8988T (cell line): ENCODE data around the gene AGPAT3.
A peak's percentile ranks its signal among the peaks of the same experiment; 100 is the strongest.

Source experiments
- DNase-seq: peaks from one replicate; pipeline ENCODE4 v3.0.0; 2011

AGPAT3 gene

DNA sequence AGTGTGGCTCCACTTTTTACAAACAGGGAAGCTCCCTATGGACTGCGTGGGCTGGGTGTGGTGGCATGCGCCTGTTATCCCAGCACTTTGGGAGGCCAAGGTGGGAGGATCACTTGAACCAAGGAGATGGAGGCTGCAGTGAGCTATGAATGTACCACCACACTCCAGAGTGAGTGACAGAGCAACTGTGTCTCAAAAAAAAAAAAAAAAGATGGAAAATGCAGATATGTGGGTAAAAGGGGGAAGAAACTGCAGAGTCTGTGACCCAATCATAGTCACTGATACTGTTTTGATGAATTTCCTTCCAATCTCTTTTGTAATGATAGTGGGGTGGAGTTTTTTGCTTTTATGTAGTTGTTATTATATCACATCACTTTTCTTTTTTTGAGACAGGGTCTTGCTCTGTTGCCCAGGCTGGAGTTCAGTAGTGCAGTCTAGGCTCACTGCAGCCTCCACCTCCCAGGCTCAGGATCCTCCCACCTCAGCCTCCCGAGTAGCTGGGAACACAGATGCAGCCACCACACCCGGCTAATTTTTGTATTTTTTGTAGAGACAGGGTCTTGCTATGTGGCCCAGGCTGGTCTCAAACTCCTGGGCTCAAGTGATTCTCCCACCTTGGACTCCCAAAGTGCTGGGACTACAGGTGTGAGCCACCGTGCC lies 138.4 kb downstream of the AGPAT3 start:
- DNase-seq: no peak

DNA sequence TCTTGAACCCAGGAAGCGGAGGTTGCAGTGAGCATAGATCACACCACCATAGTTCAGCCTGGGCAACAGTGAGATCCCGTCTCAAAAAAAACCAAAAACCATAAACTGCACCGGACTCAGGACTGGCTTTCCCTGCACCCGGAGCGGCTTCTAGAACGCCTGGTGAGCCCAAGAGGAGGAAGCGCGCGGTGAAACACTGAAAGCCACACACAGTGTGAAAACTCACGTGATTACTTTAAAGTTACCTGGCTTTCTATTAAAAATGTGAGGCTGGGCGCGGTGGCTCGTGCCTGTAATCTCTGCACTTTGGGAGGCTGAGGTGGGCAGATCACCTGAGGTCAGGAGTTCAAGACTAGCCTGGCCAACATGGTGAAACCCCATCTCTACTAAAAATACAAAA lies 140.0 kb downstream of the AGPAT3 start:
- DNase-seq: no peak

DNA sequence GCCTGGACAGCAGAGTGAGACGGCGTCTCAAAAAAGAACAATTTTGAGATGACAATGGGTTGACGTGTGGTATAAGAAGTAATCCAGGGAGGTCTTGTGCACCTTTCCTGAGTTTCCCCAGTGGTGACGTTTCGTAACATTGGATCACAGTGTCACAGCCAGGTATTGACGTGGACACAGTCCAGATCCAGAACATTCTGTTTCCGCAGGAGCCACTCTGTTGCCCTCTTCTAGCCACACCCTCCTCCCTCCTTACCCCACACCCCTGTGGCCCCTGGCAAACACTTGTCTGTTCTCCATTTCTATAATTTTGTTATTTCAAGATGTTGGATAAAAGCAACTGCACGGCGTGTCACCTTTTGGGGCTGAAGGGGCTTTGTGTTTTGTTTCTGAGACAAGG lies 140.6 kb downstream of the AGPAT3 start:
- no peak for DNase-seq

DNA sequence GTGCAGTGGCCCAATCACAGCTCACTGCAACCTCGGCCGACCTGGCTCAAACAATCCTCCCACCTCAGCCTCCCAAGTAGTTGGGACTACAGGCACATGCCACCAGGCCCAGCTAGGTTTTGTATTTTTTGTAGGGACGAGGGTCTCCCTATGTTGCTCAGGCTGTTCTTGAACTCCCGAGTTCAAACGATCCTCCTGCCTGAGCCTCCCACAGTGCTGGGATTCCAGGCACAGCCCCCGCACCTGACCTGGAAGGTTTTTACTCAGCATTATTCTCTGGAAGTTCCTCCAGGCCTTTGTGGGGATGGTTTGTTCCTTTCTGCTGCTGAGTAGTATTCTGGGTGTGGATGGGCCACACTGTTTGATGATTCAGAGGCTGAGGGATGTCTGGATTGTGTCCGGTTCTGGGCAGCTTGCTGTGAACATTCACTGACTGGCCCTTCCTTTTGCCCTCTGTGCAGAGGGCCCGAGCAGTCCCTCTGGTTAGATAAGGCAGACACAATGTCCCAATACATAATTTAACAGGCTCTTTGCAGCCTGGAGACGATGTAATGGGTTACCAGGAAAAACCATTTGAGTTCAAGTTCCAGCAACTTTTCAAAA lies 141.1 kb downstream of the AGPAT3 start:
- DNase-seq: no peak

DNA sequence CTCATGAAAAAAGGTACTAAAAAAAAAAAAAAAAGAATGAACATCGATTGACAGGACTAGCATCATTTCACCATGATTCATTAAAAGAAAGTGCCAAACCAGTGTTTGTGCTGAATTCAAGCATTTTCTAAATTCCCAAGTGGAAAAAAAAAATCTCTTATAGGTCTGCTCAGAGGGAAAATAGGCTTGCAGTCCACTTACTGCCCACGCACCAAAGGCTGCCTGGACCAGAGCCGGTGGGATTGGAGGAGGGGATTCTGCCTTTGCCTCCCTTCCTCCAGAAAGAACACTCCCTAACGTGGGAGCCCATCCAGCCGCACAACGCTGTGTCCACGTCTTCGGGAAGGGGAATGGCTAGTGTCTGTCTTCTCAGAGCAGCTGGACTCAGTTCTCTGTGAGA lies 141.6 kb downstream of the AGPAT3 start:
- no peak for DNase-seq

DNA sequence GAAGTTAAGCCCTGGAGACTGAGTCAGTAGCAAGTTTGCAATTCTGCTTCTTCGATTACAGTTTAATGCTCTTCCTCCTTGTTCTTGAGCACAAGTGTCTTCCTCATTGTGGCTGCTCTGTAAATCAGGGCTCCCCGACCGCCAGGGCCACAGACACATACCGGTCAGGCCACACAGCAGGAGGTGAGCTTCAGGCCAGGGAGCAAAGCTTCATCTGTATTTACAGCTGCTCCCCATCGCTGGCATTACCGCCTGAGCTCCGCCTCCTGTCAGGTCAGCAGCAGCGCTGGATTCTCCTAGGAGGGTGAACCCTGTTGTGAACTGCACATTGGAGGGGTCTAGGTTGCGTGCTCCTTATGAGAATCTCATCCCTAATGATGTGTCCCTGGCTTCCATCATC lies 145.4 kb downstream of the AGPAT3 start:
- no peak for DNase-seq

DNA sequence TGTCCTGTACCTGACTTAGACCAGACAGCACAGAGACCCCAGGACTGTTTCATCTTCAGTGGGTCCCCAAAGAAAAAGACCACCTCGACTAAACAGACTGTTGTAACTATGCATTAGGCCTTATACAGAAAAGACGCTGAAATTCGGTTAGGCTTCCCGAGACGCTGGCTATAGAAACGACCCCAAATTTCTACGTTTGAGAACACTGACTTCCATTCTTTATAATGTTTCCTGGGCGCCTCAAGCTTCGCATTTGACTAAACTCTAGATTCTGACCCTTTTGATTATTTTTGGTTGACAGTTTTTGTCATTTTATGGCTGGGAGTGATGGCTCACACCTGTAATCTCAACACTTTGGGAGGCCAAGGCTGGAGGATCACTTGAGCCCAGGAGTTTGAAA lies 146.1 kb downstream of the AGPAT3 start:
- no peak for DNase-seq

DNA sequence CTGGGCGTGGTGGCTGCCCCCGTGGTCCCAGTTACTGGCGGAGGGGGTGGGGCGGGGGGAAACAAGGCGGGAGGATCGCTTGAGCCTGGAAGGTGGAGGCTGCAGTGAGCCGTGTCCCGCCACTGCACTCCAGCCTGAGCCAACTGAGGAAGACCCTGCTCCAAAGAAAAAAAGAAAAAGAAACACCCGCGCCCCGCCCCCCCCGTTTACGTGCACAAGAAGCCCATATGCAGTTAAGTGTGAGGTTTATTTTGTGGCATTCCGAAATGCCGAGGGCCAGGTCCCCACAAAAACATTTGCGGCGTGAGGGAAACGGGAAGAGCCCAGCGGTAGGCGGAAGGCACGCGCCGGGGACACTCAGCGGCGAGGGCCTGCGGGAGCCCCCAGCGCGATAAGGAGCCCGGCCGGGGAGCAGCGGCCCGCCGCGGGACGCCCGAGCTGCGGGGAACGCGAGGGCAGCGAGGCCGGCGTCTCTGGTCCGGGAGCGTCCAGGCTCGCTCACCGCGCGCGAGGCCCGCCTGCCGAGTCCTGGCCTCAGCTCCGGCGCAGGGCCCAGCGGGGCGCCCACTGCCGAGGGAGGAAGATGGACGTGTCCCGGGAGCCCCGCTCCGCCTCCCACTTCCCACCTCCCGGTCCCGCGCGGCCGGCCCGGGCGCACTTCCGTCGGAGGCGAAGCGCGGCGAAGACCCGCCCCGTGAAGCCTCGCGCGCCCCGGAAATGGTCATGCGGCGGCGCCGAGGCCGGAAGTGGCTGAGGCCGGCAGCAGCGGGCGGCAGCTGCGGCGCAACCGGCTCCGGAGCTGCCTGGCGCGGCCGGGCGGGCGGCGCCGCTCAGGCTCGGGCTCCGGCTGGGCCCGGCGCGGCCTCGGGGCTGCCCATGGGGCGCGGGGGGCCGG lies 146.8 kb downstream of the AGPAT3 start, which contains the start of gene TRAPPC10:
Gene TRAPPC10 (plus strand): TSS at position 731 of the 895 bp plus-strand sequence. CDS start 185 bp downstream, outside the sequence.
- peak; percentile 74 for DNase-seq

DNA sequence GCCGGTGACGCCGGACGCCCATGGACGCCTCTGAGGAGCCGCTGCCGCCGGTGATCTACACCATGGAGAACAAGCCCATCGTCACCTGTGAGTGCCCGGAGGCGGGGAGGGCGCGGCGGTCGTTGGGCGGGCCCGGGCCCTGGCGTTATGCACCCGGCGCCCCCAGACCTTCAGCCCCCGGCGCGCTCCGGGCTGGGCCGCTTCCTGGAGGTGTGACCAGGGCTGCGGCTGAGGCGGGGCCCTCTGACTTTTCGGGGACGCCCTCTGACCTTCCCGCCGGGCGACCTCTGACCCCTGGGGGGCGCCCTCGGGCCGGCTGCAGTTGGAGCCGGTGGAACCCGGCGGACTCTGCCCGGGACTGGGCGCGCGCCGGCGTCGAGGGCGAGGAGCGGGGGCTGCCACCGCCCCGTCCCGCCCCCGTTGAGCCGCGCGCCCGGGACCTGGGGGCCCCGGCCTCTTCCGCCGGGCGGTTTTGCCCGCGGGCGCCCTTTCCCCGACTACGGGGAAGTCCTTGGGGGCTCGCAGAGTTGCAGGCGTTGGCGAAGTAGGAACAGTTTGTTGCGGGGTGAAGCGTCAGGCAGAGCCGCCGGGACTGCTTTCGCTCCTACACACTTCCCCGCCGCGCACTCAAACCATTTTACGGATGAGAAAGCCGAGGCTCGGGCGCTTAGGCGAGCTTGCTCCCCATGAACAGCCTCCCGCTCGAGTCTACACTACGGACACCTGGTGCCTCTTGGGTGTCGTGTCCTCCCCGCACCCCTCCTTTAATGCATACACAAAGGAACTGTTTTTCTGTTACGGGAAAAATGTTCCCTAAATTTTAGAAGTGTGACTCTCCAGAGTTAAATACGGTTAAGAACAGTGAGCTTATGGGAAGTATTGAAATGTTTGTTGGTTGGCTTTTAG lies 147.7 kb downstream of the AGPAT3 start:
- DNase-seq: peak; percentile 49

DNA sequence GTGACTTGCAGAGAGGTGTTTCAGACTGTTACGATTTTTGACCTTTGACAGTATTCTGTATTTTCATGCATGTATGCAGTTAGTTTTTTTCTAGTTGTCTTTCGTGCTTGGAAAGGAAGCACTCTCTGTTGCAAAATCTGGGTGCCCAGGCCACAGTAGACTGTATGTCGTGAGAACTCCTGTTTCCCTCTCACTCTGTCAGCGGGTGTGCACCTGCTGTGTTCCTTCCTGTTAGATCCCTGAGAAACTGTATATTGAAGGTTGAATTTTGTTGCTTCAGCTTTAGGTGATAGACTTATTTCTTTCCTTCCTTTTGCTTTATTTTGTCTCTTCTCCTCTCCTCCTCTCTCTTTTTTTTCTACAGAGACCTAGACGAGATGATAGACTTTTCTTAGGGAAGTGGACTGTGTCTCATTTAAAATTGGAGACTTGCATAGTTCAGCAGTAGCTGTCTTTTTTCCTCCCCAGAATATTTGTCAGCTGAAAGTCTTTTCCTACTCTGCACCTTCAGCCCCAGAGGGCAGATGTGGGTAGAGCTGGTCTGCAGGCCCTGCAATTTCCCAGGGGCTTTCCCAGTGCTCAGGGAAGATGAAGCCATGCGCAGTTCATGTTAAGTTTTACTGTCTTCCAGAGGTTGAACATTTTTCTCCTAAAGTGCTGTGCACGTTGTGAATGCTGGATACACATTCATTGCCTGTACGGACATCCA lies 148.5 kb downstream of the AGPAT3 start:
- DNase-seq: no peak

DNA sequence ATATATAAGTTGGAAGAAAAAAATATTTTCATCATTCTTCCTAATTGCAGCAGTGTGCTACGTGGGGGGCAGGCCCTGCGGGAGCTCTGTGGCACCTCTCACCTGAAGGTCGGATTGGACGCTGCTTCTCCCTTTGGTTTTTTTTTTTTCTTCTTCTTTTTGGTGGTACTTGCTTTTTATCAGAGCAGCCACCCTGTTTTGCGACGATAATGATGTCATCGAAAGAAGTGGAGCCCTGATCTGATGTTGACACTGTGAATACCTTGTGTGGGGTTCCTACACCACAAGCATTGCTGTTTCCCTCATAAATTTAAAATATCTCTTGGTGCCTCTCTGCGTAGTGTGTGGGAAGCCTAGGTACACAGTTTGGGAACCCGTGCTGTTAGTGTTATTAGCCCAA lies 152.6 kb downstream of the AGPAT3 start:
- DNase-seq: no peak

DNA sequence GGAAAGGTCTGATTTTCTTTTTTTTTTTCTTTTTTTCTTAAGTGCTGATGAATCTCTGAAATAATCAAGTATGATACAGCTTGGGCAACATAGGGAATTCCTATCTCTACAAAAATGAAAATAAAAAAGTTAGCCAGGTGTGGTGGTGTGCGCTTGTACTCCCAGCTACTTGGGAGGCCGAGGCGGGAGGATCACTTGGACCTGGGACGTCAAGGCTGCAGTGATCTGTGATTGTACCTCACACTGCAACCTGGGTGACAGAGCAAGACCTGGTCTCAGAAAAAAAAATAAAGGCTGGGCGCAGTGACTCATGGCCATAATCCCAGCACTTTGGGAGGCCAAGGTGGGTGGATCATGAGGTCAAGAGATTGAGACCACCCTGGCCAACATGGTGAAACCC lies 153.1 kb downstream of the AGPAT3 start:
- no peak for DNase-seq

DNA sequence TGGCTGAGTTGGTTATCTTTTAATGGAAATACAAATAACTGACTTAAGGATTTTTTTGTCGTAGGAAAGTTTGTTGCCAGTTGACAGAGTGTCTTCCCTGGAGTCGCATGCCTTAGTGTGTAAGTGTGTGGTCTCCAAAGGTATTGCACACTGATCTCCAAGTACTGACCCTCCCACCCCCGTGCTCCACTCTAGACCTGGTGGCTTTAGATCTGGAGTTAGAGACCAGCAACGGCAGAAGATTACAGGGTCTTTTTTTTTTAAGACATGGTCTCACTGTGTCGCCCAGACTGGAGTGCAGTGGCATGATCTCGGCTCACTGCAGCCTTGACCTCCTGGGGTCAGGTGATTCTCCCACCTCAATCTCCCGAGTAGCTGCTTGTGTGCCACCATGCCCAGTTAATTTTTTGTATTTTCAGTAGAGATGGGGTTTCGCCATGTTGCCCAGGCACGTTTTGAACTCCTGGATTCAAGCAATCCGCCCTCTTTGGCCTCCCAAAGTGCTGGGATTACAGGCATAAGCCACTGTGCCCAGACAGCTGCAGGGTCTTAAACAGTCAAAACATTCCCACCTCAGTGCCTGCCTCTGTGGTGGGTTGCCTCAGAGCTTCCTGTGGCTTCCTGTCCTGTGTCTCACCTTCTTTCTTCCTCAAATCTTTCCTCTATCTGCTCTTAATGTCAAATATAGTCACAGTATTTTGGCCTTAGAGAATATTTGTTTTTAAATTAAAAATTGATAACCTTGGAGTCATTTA lies 154.0 kb downstream of the AGPAT3 start:
- no peak for DNase-seq

DNA sequence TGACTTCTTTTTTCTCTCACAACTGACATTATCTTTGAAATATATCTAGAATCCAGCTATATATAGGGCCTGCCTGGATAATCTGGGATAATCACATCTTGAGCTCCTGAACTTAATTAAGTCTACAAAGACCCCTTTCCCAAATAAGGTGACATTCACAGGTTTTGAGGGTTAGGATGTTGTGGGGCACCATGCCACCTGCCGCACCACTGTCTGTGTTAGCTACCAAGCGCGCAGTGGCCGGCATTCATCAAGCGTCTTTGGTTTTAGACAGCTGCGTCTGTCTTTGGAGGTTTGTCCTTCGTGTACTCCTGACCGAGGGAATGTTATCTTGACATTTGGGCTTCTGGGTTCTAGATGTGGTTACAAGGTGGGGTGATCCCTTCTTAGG lies 154.5 kb downstream of the AGPAT3 start:
- no peak for DNase-seq

DNA sequence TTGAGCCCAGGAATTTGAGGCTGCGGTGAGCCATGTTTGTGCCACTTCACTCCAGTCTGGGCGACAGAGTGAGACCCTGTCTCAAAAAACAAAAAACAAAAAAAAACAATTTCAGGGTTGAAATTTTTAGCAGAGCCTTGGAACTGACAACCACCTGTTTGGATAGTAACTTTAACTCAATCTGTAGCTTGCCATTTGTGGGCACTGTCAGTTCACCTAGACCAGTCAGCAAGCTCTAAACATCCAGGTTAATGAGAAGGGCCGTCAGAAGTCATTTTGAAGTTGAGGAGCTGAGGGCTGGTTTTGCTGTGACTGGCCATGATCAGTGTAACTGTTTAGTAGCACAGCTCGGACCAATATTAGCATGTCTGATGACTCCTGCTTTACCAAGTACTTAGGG lies 155.5 kb downstream of the AGPAT3 start:
- DNase-seq: no peak

DNA sequence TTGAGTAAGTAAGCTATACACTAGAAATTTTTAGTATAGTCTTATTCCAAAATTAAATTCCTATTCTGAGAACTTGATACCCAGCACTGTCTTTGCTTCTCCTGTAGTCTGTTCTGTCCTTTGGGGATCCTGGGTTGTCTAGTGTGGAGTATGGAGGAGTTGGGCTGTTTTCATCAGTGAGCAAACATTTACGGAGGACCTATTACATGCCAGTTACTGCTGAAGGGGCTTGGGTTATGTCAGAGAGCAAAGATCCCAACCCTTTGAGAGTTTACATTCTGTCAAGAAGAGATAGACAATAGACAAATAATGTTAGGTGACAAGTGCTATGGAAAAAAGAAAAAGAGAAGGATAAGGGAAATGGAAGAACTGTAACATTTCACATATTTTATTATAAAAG lies 156.0 kb downstream of the AGPAT3 start:
- DNase-seq: no peak

DNA sequence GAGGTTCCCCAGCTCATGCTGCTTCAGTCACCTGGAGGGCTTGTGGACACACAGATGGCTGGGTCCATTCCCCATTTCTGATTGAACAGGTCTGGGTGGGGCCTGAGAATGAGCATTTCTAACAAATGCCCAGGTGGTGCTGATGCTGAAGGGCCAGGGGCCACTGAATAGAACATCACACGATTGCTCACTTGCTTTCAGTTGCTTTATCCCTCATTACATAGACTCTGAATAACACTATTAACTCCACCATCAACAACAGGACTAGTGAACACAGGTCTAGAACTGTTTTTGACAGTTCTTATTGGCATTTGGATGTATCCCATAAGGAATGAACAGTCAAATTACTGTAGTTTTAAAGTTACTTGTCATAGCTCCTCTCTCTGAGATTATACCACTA lies 159.2 kb downstream of the AGPAT3 start:
- DNase-seq: no peak

DNA sequence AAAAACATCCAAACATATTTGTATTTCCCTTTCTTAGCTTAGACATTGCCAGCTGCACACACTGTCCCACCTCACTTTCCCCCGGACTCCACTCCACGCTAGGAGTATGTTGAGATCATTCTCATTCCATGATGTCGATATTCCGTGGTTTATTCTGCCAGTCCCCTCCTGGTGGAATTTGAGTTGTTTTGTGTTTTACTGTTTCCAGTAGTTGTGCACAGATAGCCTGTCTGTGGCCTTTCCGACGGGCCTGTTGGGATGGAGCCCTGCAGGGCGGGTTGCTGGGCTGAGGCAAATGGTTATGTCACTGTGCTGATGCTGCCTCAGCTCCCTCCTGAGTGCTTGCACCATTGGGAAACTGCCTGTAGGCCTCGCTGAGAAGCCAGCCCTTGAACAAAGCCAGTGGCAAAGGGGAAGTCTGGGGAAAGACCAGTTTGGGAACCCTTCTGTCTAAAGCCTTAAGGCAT lies 159.9 kb downstream of the AGPAT3 start:
- DNase-seq: no peak

DNA sequence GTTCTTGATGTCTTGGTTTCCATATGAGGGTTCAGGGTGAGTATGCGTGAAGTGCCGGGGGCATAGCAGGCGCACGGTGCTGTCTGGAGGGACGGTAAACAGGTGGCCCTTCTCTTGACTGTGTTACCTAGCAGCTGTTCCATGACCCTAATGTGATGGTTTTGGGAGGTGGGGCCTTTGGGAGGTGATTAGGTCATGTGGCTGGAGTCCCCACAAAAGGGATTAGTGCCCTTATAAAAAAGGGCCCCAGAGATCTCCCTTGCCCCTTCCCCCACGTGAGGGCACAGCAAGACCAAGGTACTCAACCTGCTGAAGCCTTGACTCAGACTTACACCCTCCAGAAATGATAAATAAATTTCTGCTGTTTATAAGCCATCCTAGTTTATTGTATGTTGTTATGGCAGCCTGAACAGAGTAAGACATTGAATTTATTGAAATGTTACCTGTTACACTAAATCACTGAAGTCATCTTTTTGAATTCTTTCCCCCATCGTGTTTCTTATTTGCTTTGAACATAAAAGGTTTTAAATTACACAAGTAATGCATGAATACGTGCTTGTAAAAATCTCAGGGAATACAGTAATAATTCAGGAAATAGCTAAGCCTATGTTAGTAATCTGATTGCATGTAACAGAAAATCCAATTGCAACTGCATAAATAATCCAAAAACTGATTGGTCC lies 162.7 kb downstream of the AGPAT3 start:
- DNase-seq: no peak

DNA sequence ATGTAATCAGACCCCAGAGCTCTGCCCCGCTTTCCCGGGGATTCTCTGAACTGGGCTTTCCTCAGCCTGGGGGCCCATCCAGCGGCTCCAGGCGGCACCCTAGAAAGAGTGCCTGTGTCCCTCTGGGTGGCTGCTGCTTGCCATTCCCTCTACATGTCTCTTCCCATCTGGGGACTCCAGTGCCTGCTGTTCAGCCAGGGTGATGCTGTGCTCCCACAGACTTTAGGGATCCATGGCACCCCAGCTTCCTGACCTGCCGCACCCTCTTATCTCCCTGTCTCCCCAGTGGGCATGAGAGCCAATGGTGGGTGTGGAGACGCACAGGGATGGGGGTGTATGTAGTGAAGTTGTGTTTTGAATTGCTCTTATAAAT lies 163.2 kb downstream of the AGPAT3 start:
- DNase-seq: no peak
